Neuronal stem cell (in vitro differentiated cells): ENCODE results near the gene C5orf58.

Experiments used
- DNase-seq: peaks from one replicate; pipeline ENCODE4 v3.0.0-alpha.2; 2013; ENCODE audit warnings: low spot score
- H2AFZ ChIP-seq: one replicate; pipeline ENCODE4 v1.6.1; 2013; ENCODE audit warnings: mild to moderate bottlenecking, low read length, inconsistent platforms
- H2AK5ac ChIP-seq: 2 replicates; pipeline ENCODE4 v1.6.1; 2013; ENCODE audit warnings: low read depth, mild to moderate bottlenecking, inconsistent platforms, low read length, moderate library complexity, mixed read lengths
- H2BK120ac ChIP-seq: 2 replicates; pipeline ENCODE4 v1.6.1; 2013; ENCODE audit warnings: low read depth, mild to moderate bottlenecking, inconsistent platforms, low read length, moderate library complexity, mixed read lengths
- H2BK12ac ChIP-seq: one replicate; pipeline ENCODE4 v1.6.1; 2013; ENCODE audit warnings: low read length, inconsistent platforms
- H2BK15ac ChIP-seq: 2 replicates; pipeline ENCODE4 v1.6.1; 2013; ENCODE audit warnings: mild to moderate bottlenecking, low read length, inconsistent platforms, mixed read lengths
- H2BK5ac ChIP-seq: one replicate; pipeline ENCODE4 v1.6.1; 2013; ENCODE audit warnings: inconsistent platforms, mild to moderate bottlenecking, low read length, moderate library complexity
- H3K14ac ChIP-seq: one replicate; pipeline ENCODE4 v1.6.1; 2013; ENCODE audit warnings: low read length, inconsistent platforms
- H3K18ac ChIP-seq: 2 replicates; pipeline ENCODE4 v1.6.1; 2013; ENCODE audit warnings: low read length, inconsistent platforms
- H3K23ac ChIP-seq: 2 replicates; pipeline ENCODE4 v1.6.1; 2013; ENCODE audit warnings: low read depth, mild to moderate bottlenecking, mixed read lengths, low read length, inconsistent platforms; ENCODE audit not compliant: poor library complexity
- H3K27ac ChIP-seq: replicated peaks from 3 replicates; pipeline ENCODE4 v1.5.1; 2013; ENCODE audit warnings: low read length, inconsistent platforms
- H3K27me3 ChIP-seq, 3 experiments: 2 replicates each; pipeline ENCODE4 v1.6.1; 2013; ENCODE audit warnings: low read length in 3 of 3, mild to moderate bottlenecking in 2 of 3, inconsistent platforms in 1 of 3, low read depth in 1 of 3, mixed read lengths in 1 of 3, moderate library complexity in 1 of 3; ENCODE audit not compliant: control insufficient read depth in 3 of 3, insufficient read depth in 3 of 3
- H3K36me3 ChIP-seq, 2 donors: replicated peaks in 1 of 2; 2 replicates each; pipeline ENCODE4 v1.6.1; 2013; ENCODE audit warnings: low read length in 2 of 2; ENCODE audit not compliant: control insufficient read depth in 2 of 2, insufficient read depth in 2 of 2
- H3K4ac ChIP-seq: 2 replicates; pipeline ENCODE4 v1.6.1; 2013; ENCODE audit warnings: inconsistent platforms, mild to moderate bottlenecking, low read length, moderate library complexity
- H3K4me1 ChIP-seq, 2 donors: 1 replicate in 1 of 2; 2 replicates in 1 of 2; pipeline ENCODE4 v1.6.1; 2013; ENCODE audit warnings: low read length in 2 of 2, low read depth in 1 of 2; ENCODE audit not compliant: control insufficient read depth in 2 of 2, insufficient read depth in 1 of 2
- H3K4me2 ChIP-seq: one replicate; pipeline ENCODE4 v1.6.1; 2013; ENCODE audit warnings: mild to moderate bottlenecking, low read length, inconsistent platforms; ENCODE audit not compliant: insufficient read depth, poor library complexity, severe bottlenecking
- H3K4me3 ChIP-seq, 2 donors: 2 replicates each; pipeline ENCODE4 v1.5.1; 2013; ENCODE audit warnings: low read length in 2 of 2, mild to moderate bottlenecking in 2 of 2, inconsistent platforms in 1 of 2, moderate library complexity in 1 of 2
- H3K79me1 ChIP-seq: one replicate; pipeline ENCODE4 v1.6.1; 2013; ENCODE audit warnings: low read depth, mild to moderate bottlenecking, inconsistent platforms, low read length, moderate library complexity
- H3K9ac ChIP-seq: one replicate; pipeline ENCODE4 v1.6.1; 2013; ENCODE audit warnings: mild to moderate bottlenecking, low read depth, low read length, inconsistent platforms; ENCODE audit not compliant: poor library complexity
- H3K9me3 ChIP-seq, 2 donors: replicated peaks in 1 of 2; 2 replicates each; pipeline versions ENCODE3 to v1.6.1; 2013; ENCODE audit warnings: low read length in 2 of 2, mild to moderate bottlenecking in 2 of 2, inconsistent platforms in 1 of 2, low read depth in 1 of 2, mixed read lengths in 1 of 2, moderate library complexity in 1 of 2; ENCODE audit not compliant: control insufficient read depth in 2 of 2, insufficient read depth in 1 of 2
- H4K8ac ChIP-seq: one replicate; pipeline ENCODE4 v1.6.1; 2013; ENCODE audit warnings: low read depth, mild to moderate bottlenecking, inconsistent platforms, low read length, moderate library complexity
- H4K91ac ChIP-seq: one replicate; pipeline ENCODE4 v1.6.1; 2013; ENCODE audit warnings: low read length, low read depth, mild to moderate bottlenecking, inconsistent platforms; ENCODE audit not compliant: poor library complexity
- WGBS, 2 donors: extraction: QIAGEN DNeasy Blood & Tissue Kit; methylation state at CpG; one replicate each; pipeline ENCODE4 v1.1.7; 2013; ENCODE audit warnings: missing lambda C conversion rate in 2 of 2, mixed read lengths in 1 of 2; ENCODE audit not compliant: insufficient read length in 2 of 2, insufficient replicate concordance in 1 of 2; ENCODE audit errors: extremely low coverage in 2 of 2; 5-methylcytosine and 5-hydroxymethylcytosine counted together

The C5orf58 gene

DNA sequence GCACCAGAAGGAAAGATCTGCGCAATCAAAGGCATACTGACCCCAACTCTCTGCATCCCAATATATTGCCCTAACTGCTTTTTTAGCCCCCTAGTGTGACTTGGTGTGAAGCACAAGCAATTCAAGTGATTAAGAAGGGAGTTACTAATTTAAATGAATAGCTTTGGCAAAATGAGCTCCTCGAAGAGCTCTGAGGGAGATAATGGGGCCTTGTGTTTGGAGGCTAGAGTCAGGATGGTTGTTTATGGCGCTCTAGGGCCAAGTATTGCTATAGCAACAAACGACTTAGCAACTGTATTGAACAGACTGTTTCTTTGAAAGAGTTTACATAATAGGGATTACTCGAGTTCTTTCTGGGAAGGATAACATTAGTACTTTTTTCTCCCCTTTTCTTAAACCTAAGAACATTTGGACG lies 11.5 kb upstream of the C5orf58 start:
- no peaks in the 10 kb centered on the region for H3K27me3 ChIP-seq
- no peak overlapping the region for H3K9ac ChIP-seq
- no peak overlapping the region for H2BK12ac ChIP-seq
- H2BK5ac ChIP-seq, result no peak overlapping the region
- H4K8ac ChIP-seq, result no peak overlapping the region
- H3K23ac ChIP-seq, result no peak overlapping the region
- H3K4me1 ChIP-seq, result peaks cover 0 to 18% of the 10 kb centered on the region in 2 donors
- no peak overlapping the region for H4K91ac ChIP-seq
- H3K4ac ChIP-seq, result no peak overlapping the region
- no peaks in the 10 kb centered on the region for H3K36me3 ChIP-seq
- H3K14ac ChIP-seq, result no peak overlapping the region
- no peak overlapping the region for H3K18ac ChIP-seq
- H3K9me3 ChIP-seq, result no peaks in the 10 kb centered on the region
- H3K79me1 ChIP-seq, result no peaks in the 10 kb centered on the region
- no peak overlapping the region for H3K4me2 ChIP-seq
- peak overlapping the region; percentile 81 for H3K27ac ChIP-seq
- no peak overlapping the region for H2AK5ac ChIP-seq
- H3K4me3 ChIP-seq, result no peak overlapping the region
- no peak overlapping the region for H2BK120ac ChIP-seq
- peak; percentile 82 for DNase-seq
- H2AFZ ChIP-seq, result no peak overlapping the region
- no CpG with 5 or more reads among the region's 6 CpGs for WGBS, 2 donors
- no peak overlapping the region for H2BK15ac ChIP-seq

DNA sequence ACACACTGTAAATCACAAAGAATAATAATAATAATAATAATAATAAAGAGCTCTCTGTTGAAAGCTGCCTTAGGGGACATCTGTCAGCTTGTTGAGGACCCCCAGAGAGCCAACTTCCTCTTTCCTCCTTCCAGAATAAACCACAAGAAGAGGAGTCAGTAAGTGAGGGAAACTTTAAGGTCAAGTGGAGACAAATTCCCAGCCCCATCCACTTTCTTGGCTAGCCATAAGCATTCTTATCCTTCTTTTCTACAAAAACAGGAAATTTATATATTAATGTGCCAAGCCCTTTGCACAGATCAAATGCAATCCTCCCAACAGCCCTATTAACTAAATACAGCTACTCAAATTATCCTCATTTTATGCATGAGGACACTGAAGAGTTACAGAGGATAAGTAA lies 9.4 kb upstream of the C5orf58 start:
- H4K91ac ChIP-seq, result no peak overlapping the region
- H3K4me2 ChIP-seq, result no peak overlapping the region
- no peak overlapping the region for H4K8ac ChIP-seq
- H3K9ac ChIP-seq, result no peak overlapping the region
- no peak overlapping the region for H3K23ac ChIP-seq
- H3K27me3 ChIP-seq, result no peaks in the 10 kb centered on the region
- no peak overlapping the region for H3K27ac ChIP-seq
- no peak overlapping the region for H3K18ac ChIP-seq
- no peaks in the 10 kb centered on the region for H3K79me1 ChIP-seq
- no peaks in the 10 kb centered on the region for H3K36me3 ChIP-seq
- H3K4me3 ChIP-seq, result no peak overlapping the region
- peaks cover 0 to 20% of the 10 kb centered on the region in 2 donors for H3K4me1 ChIP-seq
- no peak overlapping the region for H2AK5ac ChIP-seq
- no peak overlapping the region for H2AFZ ChIP-seq
- no peak overlapping the region for H3K14ac ChIP-seq
- no peak overlapping the region for H3K4ac ChIP-seq
- no peak overlapping the region for H2BK5ac ChIP-seq
- H3K9me3 ChIP-seq, result no peaks in the 10 kb centered on the region
- no peak for DNase-seq
- no peak overlapping the region for H2BK12ac ChIP-seq
- H2BK15ac ChIP-seq, result no peak overlapping the region
- H2BK120ac ChIP-seq, result no peak overlapping the region

- no peak overlapping the region for H2BK120ac ChIP-seq
- no peak overlapping the region for H3K9ac ChIP-seq
- H3K4me3 ChIP-seq, result no peak overlapping the region
- H2BK5ac ChIP-seq, result no peak overlapping the region
- no peak overlapping the region for H3K4me2 ChIP-seq
- no CpG with 5 or more reads among the region's 5 CpGs for WGBS, 2 donors
- DNase-seq, result no peak
- no peaks in the 10 kb centered on the region for H3K36me3 ChIP-seq
- no peaks in the 10 kb centered on the region for H3K79me1 ChIP-seq
- peaks cover 0 to 19% of the 10 kb centered on the region in 2 donors for H3K4me1 ChIP-seq
- no peak overlapping the region for H3K23ac ChIP-seq
- H2BK12ac ChIP-seq, result no peak overlapping the region
- no peaks in the 10 kb centered on the region for H3K9me3 ChIP-seq
- no peak overlapping the region for H2AK5ac ChIP-seq
- H4K8ac ChIP-seq, result no peak overlapping the region
- no peak overlapping the region for H3K27ac ChIP-seq
- H3K4ac ChIP-seq, result no peak overlapping the region
- H3K14ac ChIP-seq, result no peak overlapping the region
- no peak overlapping the region for H2BK15ac ChIP-seq
- no peak overlapping the region for H3K18ac ChIP-seq
- no peaks in the 10 kb centered on the region for H3K27me3 ChIP-seq
- no peak overlapping the region for H2AFZ ChIP-seq
- H4K91ac ChIP-seq, result no peak overlapping the region
These were observed 8.9 kb upstream of the C5orf58 start for GRCh38 chr5:170223906-170224305.

DNA sequence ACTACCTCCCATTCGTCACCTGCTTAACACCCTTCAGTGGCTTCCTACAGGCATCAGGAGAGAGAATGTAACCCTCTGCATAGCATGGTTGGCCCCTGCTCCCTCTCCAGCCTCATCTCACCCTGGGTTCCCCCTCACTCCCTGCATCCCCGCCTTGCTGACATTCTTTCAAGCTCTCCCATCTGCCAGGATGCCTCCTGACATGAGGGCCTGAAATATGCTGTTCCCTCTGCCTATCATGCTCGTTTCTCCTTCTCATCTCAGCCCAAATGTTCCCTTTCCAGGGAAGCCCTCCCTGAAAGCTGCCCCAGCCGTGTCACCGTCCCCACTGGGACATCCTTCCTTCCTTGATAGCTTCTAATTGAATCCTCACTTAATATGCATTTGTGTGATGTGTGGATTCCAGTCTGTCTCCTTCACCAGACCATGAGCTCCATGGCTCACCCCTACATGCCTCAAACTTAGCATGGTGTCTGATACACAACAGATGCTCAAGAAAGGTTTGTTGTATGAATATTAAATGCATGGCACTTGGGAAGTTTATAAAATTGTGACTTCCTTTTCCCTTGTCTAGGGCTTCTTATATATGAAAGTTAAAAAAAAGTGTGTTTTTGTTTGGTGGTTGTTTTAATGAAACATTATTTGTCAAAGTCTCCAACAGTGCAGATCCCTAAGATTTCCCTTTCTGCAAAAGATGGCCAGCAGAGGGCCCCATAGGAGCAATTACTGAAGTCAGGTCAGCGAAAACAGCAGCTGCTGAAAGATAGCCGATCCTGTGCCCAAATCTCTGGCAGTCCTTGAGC lies 7.3 kb upstream of the C5orf58 start:
- no peaks in the 10 kb centered on the region for H3K79me1 ChIP-seq
- H4K8ac ChIP-seq, result peak overlapping the region; percentile 33
- H3K4ac ChIP-seq, result no peak overlapping the region
- no peak overlapping the region for H3K23ac ChIP-seq
- peak overlapping the region; percentile 26 for H2AFZ ChIP-seq
- no peaks in the 10 kb centered on the region for H3K36me3 ChIP-seq
- H3K18ac ChIP-seq, result no peak overlapping the region
- peaks cover 0 to 15% of the 10 kb centered on the region in 2 donors for H3K4me1 ChIP-seq
- DNase-seq, result peak; percentile 67
- no peak overlapping the region for H4K91ac ChIP-seq
- H3K27me3 ChIP-seq, result no peaks in the 10 kb centered on the region
- H3K27ac ChIP-seq, result no peak overlapping the region
- peak overlapping the region; percentile 82 for H2AK5ac ChIP-seq
- peak overlapping the region; percentile 13 for H2BK120ac ChIP-seq
- no peak overlapping the region for H3K9ac ChIP-seq
- no peak overlapping the region for H3K14ac ChIP-seq
- H2BK15ac ChIP-seq, result no peak overlapping the region
- no peak overlapping the region for H2BK5ac ChIP-seq
- no peak overlapping the region for H3K4me2 ChIP-seq
- no peak overlapping the region for H2BK12ac ChIP-seq
- no peak overlapping the region for H3K4me3 ChIP-seq
- no CpG with 5 or more reads among the region's 7 CpGs for WGBS, 2 donors
- no peaks in the 10 kb centered on the region for H3K9me3 ChIP-seq
